A549 (cell line): Measurements from ENCODE around the gene IGLON5. TPM values are rescaled to one million over a fixed set of nuclear protein-coding genes. Genes with fewer than 3 reads are reported as not detected.

Experiments used
- ATAC-seq, 2 experiments: fragments of 200-7000 bp in 1 of 2; fragments of >200 bp in 1 of 2; cut with Nextera tagmentation in 1 of 2; cut with Tn5 transposase in 1 of 2; 3 replicates each; pipeline versions ENCODE4 v1.8.0 to v1.9.1; 2018 to 2020; ENCODE audit warnings: mild to moderate bottlenecking in 1 of 2, moderate library complexity in 1 of 2
- CTCF ChIA-PET: fragments of 300-600 bp; sonication (Branson Sonifier 250); formaldehyde crosslinking; extraction: SDS; loops from one replicate; lab custom pipeline; 2021; ENCODE audit warnings: antibody characterized with exemption, inconsistent platforms; lab: Yijun Ruan, JAX
- POLR2A ChIA-PET: fragments of 350-600 bp; formaldehyde crosslinking; extraction: SDS; loops from one replicate; lab custom pipeline; 2021; ENCODE audit warnings: antibody characterized with exemption, inconsistent platforms; lab: Yijun Ruan, JAX
- DNase-seq, 2 experiments: peaks; one replicate each; pipeline versions ENCODE4 v3.0.0 to v3.0.0-alpha.2; 2011 to 2016; ENCODE audit warnings: low read depth in 1 of 2, low spot score in 1 of 2
- FAIRE-seq: peaks from 2 replicates; lab custom pipeline; 2011; peaks lifted over from hg19 to GRCh38; lab: Jason Lieb, UNC
- H3K27ac ChIP-seq, 2 experiments: fragments of >200 bp; sonication (Bioruptor Twin); formaldehyde crosslinking; 3 replicates each; pipeline ENCODE4 v1.5.1; 2016 to 2017
- H3K4me1 ChIP-seq: fragments of >200 bp; sonication (Bioruptor Twin); formaldehyde crosslinking; 3 replicates; pipeline ENCODE4 v1.6.1; 2016
- H3K4me2 ChIP-seq: fragments of >200 bp; sonication (Bioruptor Twin); formaldehyde crosslinking; 3 replicates; pipeline ENCODE4 v1.6.1; 2016
- H3K4me3 ChIP-seq: fragments of >200 bp; sonication (Bioruptor Twin); formaldehyde crosslinking; 3 replicates; pipeline ENCODE4 v1.5.1; 2016
- H3K9me3 ChIP-seq: fragments of >200 bp; sonication (Bioruptor Twin); formaldehyde crosslinking; 3 replicates; pipeline ENCODE4 v1.6.1; 2016
- CBX2 ChIP-seq: fragments of 200-600 bp; sonication (generic); IDR thresholded peaks from 2 replicates; pipeline ENCODE4 v1.6.1; 2016; ENCODE audit warnings: low read depth, mild to moderate bottlenecking, borderline replicate concordance
- CHD4 ChIP-seq: fragments of 200-600 bp; sonication (generic); IDR thresholded peaks from 2 replicates; pipeline ENCODE4 v1.6.1; 2016; ENCODE audit warnings: antibody characterized with exemption, mild to moderate bottlenecking, borderline replicate concordance
- EHMT2 ChIP-seq: fragments of 200-600 bp; sonication (generic); IDR thresholded peaks from 2 replicates; pipeline ENCODE4 v1.6.1; 2016; ENCODE audit warnings: antibody characterized with exemption, low read depth, mild to moderate bottlenecking, moderate library complexity
- HOXA7 ChIP-seq: fragments of 250-450 bp; sonication (Bioruptor Pico); IDR thresholded peaks from 2 replicates; pipeline ENCODE4 v1.5.0; 2020; ENCODE audit warnings: mild to moderate bottlenecking, moderate library complexity
- JUN ChIP-seq, 2 experiments: fragments of >200 bp; sonication (Bioruptor Twin); formaldehyde crosslinking; IDR thresholded peaks; 2 replicates in 1 of 2; 3 replicates in 1 of 2; pipeline ENCODE4 v1.6.1; 2016 to 2017
- POLR2A ChIP-seq: IDR thresholded peaks from 2 replicates; pipeline ENCODE4 v1.6.1; 2012; ENCODE audit warnings: mild to moderate bottlenecking, low read length
- RAD21 ChIP-seq, 2 experiments: fragments of >200 bp in 1 of 2; sonication (Bioruptor Twin) in 1 of 2; formaldehyde crosslinking in 1 of 2; IDR thresholded peaks in 1 of 2; conservative IDR thresholded peaks in 1 of 2; 2 replicates in 1 of 2; 3 replicates in 1 of 2; pipeline ENCODE4 v1.6.1; 2012 to 2018; ENCODE audit warnings: inconsistent platforms in 1 of 2
- RFX5 ChIP-seq: fragments of 450-650 bp; IDR thresholded peaks from 2 replicates; pipeline ENCODE4 v1.7.1; 2014; ENCODE audit warnings: antibody characterized with exemption, mild to moderate bottlenecking, moderate library complexity
- SMC3 ChIP-seq: fragments of >200 bp; sonication (Bioruptor Twin); formaldehyde crosslinking; IDR thresholded peaks from 3 replicates; pipeline ENCODE4 v1.6.1; 2018; ENCODE audit warnings: inconsistent platforms
- TP53 ChIP-seq: fragments of 250-450 bp; sonication (Bioruptor Pico); IDR thresholded peaks from 2 replicates; pipeline ENCODE4 v1.5.0; 2021; ENCODE audit warnings: mild to moderate bottlenecking, moderate library complexity
- ZC3H11A ChIP-seq: fragments of 450-650 bp; IDR thresholded peaks from 2 replicates; pipeline ENCODE4 v1.6.1; 2014; ENCODE audit warnings: antibody characterized with exemption, mild to moderate bottlenecking
- ZNF302 ChIP-seq: fragments of 250-450 bp; sonication (Bioruptor Pico); IDR thresholded peaks from 2 replicates; pipeline ENCODE4 v1.9.0; 2021; ENCODE audit warnings: inconsistent platforms, mild to moderate bottlenecking, moderate library complexity
- WGBS: methylation state at CpG from one replicate; pipeline ENCODE4 v1.1.6; 2017; ENCODE audit errors: missing lambda C conversion rate; 5-methylcytosine and 5-hydroxymethylcytosine counted together
- polyA plus RNA-seq, 4 experiments: library from polyadenylated mRNA; depleted of rRNA in 3 of 4; stranded (reverse); fragments of >200 nt; fragmentation: RNase III in 1 of 4; extraction: RNeasy Plus Mini Kit Qiagen cat#74134 plus additional on column Dnase treatment in 1 of 4; gene quantifications; 2 replicates in 3 of 4; 3 replicates in 1 of 4; pipeline ENCODE4 v1.2.3, GENCODE V29; 2011 to 2017
- TF ChIP-seq, protein P1 (sequence below): IDR thresholded peaks from 2 replicates; pipeline ENCODE4 v1.6.1; 2012
- TF ChIP-seq, protein P2 (sequence below): IDR thresholded peaks from 2 replicates; pipeline ENCODE4 v1.6.1; 2012; ENCODE audit warnings: low read depth, borderline replicate concordance
- TF ChIP-seq, protein P3 (sequence below): fragments of >200 bp; sonication (Bioruptor Twin); formaldehyde crosslinking; IDR thresholded peaks from 3 replicates; pipeline ENCODE4 v1.5.1; 2016
- TF ChIP-seq, protein P4 (sequence below): fragments of 250-450 bp; sonication (Bioruptor Pico); IDR thresholded peaks from 2 replicates; pipeline ENCODE4 v1.5.0; 2020; ENCODE audit warnings: low read depth, mild to moderate bottlenecking, moderate library complexity
- TF ChIP-seq, protein P5 (sequence below): fragments of >200 bp; sonication (Bioruptor Twin); formaldehyde crosslinking; IDR thresholded peaks from 3 replicates; pipeline ENCODE4 v1.6.1; 2016
- TF ChIP-seq, protein P6 (sequence below): fragments of >200 bp; sonication (Bioruptor Twin); formaldehyde crosslinking; IDR thresholded peaks from 2 replicates; pipeline ENCODE4 v1.6.1; 2016
- TF ChIP-seq, protein P7 (sequence below): fragments of 150-350 bp; IDR thresholded peaks from 2 replicates; pipeline ENCODE4 v1.6.1; 2014; ENCODE audit warnings: low read depth, mild to moderate bottlenecking, low read length

The IGLON5 gene
- polyA plus RNA-seq, 2 of the 4 experiments (the other 2 are of a cell fraction) = 0.04 to 0.06 TPM

DNA sequence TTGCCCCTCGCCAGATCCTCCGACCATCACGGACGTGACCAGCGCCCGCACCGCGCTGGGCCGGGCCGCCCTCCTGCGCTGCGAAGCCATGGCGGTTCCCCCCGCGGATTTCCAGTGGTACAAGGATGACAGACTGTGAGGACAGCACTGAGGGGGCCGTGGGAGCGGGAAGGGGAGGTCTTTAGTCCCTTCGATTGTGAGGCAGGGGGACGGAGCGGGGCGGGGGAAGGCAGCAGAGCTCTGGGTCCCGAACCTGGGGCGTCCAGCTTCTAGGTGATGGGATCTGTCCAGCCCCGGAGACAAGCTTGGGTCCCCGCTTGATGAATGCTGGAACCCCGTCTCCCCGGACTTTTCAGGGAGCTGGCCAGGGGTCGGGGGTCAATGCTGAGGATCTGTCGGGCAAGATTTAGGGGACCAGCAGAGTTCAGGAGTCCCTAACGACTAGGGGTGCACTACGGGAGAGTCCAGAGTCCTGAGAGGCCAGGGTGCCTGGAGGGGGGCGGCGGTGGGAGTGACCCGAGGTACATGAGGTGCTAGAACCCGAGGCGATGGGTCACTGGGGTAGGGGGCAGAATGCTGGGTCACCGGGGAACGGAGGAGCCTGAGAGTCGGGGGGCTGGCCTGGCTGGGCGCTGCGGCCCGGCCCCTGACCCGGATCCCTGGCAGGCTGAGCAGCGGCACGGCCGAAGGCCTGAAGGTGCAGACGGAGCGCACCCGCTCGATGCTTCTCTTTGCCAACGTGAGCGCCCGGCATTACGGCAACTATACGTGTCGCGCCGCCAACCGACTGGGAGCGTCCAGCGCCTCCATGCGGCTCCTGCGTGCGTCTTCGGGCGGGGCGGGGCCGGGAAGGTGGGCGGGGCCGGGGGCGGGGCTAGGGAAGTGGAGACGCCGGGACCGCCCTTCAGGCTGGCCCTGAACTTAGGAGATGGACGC lies 15.9 kb downstream of the IGLON5 start:
- peak; percentile 85 to 88 for DNase-seq
- POLR2A ChIA-PET = interaction anchor here (0.7 to 2.1 kb wide), 2 partner anchors 12 to 16 kb away, joined by 3 to 8 read pairs; no protein-coding TSS in a partner anchor
- peak overlapping the region; percentile 87 for H3K4me2 ChIP-seq
- peaks cover 14% of the 10 kb centered on the region; the same call in 2 of the 3 replicates for H3K4me1 ChIP-seq
- peak overlapping the region; percentile 42 for H3K4me3 ChIP-seq
- H3K9me3 ChIP-seq = peaks cover 4% of the 10 kb centered on the region; the same call in 1 of the 3 replicates
- peak; percentile 60 to 89 for ATAC-seq
- TF ChIP-seq SMC3 (peak; percentile 32; the same call in 1 of the 3 replicates), CBX2 (no peak), JUN (IDR thresholded peaks at IDR 0.05) (0 out of 5 replicates have a peak, but pooled peaks of 1 of the 2 experiments have one; percentile 22), TP53 (CRISPR knock-in tag) (no peak), EHMT2 (no peak), HOXA7 (CRISPR knock-in tag) (no peak), ZC3H11A (no peak), RFX5 (no peak), POLR2A (peak; percentile 38), CHD4 (no peak), RAD21 (conservative IDR thresholded peaks at IDR 0.05 in 1 of 2, IDR thresholded peaks at IDR 0.05 in 1 of 2) (peak in 1 of 2 experiments; percentile 39; a peak in 2 of 5 replicates), ZNF302 (no peak)
- TF ChIP-seq, protein P1, sequence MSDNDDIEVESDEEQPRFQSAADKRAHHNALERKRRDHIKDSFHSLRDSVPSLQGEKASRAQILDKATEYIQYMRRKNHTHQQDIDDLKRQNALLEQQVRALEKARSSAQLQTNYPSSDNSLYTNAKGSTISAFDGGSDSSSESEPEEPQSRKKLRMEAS = peak; percentile 60; the same call in 1 of the 2 replicates
- TF ChIP-seq, protein P2, sequence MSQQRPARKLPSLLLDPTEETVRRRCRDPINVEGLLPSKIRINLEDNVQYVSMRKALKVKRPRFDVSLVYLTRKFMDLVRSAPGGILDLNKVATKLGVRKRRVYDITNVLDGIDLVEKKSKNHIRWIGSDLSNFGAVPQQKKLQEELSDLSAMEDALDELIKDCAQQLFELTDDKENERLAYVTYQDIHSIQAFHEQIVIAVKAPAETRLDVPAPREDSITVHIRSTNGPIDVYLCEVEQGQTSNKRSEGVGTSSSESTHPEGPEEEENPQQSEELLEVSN = no peak
- TF ChIP-seq, protein P3, sequence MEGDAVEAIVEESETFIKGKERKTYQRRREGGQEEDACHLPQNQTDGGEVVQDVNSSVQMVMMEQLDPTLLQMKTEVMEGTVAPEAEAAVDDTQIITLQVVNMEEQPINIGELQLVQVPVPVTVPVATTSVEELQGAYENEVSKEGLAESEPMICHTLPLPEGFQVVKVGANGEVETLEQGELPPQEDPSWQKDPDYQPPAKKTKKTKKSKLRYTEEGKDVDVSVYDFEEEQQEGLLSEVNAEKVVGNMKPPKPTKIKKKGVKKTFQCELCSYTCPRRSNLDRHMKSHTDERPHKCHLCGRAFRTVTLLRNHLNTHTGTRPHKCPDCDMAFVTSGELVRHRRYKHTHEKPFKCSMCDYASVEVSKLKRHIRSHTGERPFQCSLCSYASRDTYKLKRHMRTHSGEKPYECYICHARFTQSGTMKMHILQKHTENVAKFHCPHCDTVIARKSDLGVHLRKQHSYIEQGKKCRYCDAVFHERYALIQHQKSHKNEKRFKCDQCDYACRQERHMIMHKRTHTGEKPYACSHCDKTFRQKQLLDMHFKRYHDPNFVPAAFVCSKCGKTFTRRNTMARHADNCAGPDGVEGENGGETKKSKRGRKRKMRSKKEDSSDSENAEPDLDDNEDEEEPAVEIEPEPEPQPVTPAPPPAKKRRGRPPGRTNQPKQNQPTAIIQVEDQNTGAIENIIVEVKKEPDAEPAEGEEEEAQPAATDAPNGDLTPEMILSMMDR = peak; percentile 39; the same call in 2 of the 3 replicates
- TF ChIP-seq, protein P4, sequence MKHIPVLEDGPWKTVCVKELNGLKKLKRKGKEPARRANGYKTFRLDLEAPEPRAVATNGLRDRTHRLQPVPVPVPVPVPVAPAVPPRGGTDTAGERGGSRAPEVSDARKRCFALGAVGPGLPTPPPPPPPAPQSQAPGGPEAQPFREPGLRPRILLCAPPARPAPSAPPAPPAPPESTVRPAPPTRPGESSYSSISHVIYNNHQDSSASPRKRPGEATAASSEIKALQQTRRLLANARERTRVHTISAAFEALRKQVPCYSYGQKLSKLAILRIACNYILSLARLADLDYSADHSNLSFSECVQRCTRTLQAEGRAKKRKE (CRISPR knock-in tag) = no peak
- TF ChIP-seq, protein P5, sequence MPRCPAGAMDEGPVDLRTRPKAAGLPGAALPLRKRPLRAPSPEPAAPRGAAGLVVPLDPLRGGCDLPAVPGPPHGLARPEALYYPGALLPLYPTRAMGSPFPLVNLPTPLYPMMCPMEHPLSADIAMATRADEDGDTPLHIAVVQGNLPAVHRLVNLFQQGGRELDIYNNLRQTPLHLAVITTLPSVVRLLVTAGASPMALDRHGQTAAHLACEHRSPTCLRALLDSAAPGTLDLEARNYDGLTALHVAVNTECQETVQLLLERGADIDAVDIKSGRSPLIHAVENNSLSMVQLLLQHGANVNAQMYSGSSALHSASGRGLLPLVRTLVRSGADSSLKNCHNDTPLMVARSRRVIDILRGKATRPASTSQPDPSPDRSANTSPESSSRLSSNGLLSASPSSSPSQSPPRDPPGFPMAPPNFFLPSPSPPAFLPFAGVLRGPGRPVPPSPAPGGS = no peak
- TF ChIP-seq, protein P6, sequence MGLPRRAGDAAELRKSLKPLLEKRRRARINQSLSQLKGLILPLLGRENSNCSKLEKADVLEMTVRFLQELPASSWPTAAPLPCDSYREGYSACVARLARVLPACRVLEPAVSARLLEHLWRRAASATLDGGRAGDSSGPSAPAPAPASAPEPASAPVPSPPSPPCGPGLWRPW = no peak
- TF ChIP-seq, protein P7, sequence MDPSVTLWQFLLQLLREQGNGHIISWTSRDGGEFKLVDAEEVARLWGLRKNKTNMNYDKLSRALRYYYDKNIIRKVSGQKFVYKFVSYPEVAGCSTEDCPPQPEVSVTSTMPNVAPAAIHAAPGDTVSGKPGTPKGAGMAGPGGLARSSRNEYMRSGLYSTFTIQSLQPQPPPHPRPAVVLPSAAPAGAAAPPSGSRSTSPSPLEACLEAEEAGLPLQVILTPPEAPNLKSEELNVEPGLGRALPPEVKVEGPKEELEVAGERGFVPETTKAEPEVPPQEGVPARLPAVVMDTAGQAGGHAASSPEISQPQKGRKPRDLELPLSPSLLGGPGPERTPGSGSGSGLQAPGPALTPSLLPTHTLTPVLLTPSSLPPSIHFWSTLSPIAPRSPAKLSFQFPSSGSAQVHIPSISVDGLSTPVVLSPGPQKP = no peak
- TF ChIP-seq, all 56 proteins: peak for 6
- 18% methylated on average over 40 of the region's 75 CpGs for WGBS
- H3K27ac ChIP-seq = peak overlapping the region; percentile 37 to 80; a peak in 5 of 6 replicates
- no peak for FAIRE-seq
- CTCF ChIA-PET = interaction anchor here (0.7 to 1.6 kb wide), 5 partner anchors 11 to 171 kb away, joined by 3 to 4 read pairs (median 3); no protein-coding TSS in a partner anchor
